Right lobe of liver (tissue), 6 donors: ENCODE results near the gene BICD2. TPM values are rescaled to one million over a fixed set of nuclear protein-coding genes. Genes with fewer than 3 reads are reported as not detected.

Experiments used
- ATAC-seq, 4 donors: fragments of 200-7000 bp; cut with Tn5 transposase; one replicate each; pipeline ENCODE4 v1.9.1; 2020; ENCODE audit warnings: mild to moderate bottlenecking in 4 of 4, moderate library complexity in 4 of 4
- DNase-seq, 3 donors: peaks; one replicate each; pipeline ENCODE4 v3.0.0-alpha.2; 2020
- H3K27ac ChIP-seq, 3 donors: fragments of 200-600 bp; one replicate each; pipeline ENCODE4 v1.8.0; 2022
- H3K27me3 ChIP-seq, 2 donors: fragments of 200-600 bp; one replicate each; pipeline ENCODE4 v1.8.0; 2022
- H3K36me3 ChIP-seq, 4 donors: fragments of 200-600 bp; sonication (generic) in 1 of 4; one replicate each; pipeline versions ENCODE4 v1.5.1 to v1.8.0; 2017 to 2022; ENCODE audit warnings: control low read depth in 1 of 4
- H3K4me1 ChIP-seq, 4 donors: fragments of 200-600 bp; sonication (generic) in 1 of 4; one replicate each; pipeline versions ENCODE4 v1.5.1 to v1.8.0; 2017 to 2022; ENCODE audit warnings: control low read depth in 1 of 4
- H3K4me3 ChIP-seq, 3 donors: fragments of 200-600 bp; one replicate each; pipeline ENCODE4 v1.8.0; 2022
- H3K9me3 ChIP-seq, 4 donors: fragments of 200-600 bp; sonication (generic) in 1 of 4; one replicate each; pipeline versions ENCODE4 v1.5.1 to v1.8.0; 2017 to 2022; ENCODE audit warnings: control low read depth in 1 of 4
- POLR2A ChIP-seq: fragments of 450-650 bp; IDR thresholded peaks from one replicate; pipeline ENCODE4 v1.6.1; 2017; ENCODE audit warnings: antibody characterized with exemption, mild to moderate bottlenecking
- WGBS: methylation state at CpG from one replicate; pipeline ENCODE4 v1.1.6; 2018; ENCODE audit warnings: low coverage, low lambda C conversion rate; ENCODE audit not compliant: insufficient coverage; ENCODE audit errors: missing lambda C conversion rate; 5-methylcytosine and 5-hydroxymethylcytosine counted together
- intact Hi-C, 2 donors: fragments of 100-400 bp; cut with DNase I; formaldehyde crosslinking; loops; one replicate each; pipeline versions ENCODE4 v1.11.2 to v1.14.1; 2022
- total RNA-seq, 6 experiments: library from RNA; depleted of rRNA in 2 of 6; stranded (reverse); fragments of >200 nt in 2 of 6; fragmentation: NEBNext Ultra II Directional in 3 of 6; extraction: Animal tissue kit (Norgen Biotek cat#: 25700) in 3 of 6; gene quantifications; one replicate each; pipeline versions ENCODE4 v1.1.0 to v1.2.4, GENCODE V29; 2016 to 2023
- TF ChIP-seq, protein P1 (sequence below), 4 donors: fragments of 200-600 bp in 3 of 4; fragments of 450-650 bp in 1 of 4; IDR thresholded peaks; one replicate each; pipeline versions ENCODE4 v1.5.1 to v1.8.0; 2016 to 2022; ENCODE audit warnings: antibody characterized with exemption in 4 of 4, mild to moderate bottlenecking in 2 of 4
- donor health status: DM: no; HTN: yes; CAD: no.
- donor health status: DM: no; HTN: no; CAD: no.
- donor health status: DM: no; HTN: no; CAD: no.
- donor health status: DM: no; HTN: yes; CAD: no.
- donor health status: DM: no; HTN: yes; CAD: no.

BICD2 gene
- total RNA-seq, 6 experiments from 2014 or later: 6.3 to 14.9 (median 9.8) TPM

DNA sequence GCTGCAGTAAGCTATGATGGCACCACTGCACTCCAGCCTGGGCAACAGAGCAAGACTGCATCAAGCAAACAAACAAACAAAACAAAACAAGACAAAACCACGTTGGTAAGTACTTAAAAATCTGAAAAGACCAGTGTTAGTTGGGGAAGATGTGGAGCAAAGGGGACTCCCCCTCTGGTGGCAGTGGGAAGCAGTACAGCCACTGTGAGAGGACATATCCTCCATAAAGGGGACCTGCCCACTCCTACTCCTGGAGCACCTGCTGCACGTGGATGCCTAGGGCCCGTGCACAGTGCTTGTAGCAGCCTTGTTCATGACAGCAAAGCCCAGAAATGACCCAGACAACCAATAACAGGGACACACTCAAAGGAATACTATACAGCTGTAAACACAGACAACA lies 77.7 kb downstream of the BICD2 start:
- DNase-seq (no peak), ATAC-seq (peak in 1 of 4 donors; percentile 36)
- H3K27ac ChIP-seq: no peak overlapping the region
- 80% methylated on average over 3 of the region's 3 CpGs for WGBS
- H3K4me1 ChIP-seq: no peaks in the 10 kb centered on the region
- no peaks in the 10 kb centered on the region for H3K27me3 ChIP-seq
- TF ChIP-seq POLR2A: no peak
- TF ChIP-seq, protein P1, sequence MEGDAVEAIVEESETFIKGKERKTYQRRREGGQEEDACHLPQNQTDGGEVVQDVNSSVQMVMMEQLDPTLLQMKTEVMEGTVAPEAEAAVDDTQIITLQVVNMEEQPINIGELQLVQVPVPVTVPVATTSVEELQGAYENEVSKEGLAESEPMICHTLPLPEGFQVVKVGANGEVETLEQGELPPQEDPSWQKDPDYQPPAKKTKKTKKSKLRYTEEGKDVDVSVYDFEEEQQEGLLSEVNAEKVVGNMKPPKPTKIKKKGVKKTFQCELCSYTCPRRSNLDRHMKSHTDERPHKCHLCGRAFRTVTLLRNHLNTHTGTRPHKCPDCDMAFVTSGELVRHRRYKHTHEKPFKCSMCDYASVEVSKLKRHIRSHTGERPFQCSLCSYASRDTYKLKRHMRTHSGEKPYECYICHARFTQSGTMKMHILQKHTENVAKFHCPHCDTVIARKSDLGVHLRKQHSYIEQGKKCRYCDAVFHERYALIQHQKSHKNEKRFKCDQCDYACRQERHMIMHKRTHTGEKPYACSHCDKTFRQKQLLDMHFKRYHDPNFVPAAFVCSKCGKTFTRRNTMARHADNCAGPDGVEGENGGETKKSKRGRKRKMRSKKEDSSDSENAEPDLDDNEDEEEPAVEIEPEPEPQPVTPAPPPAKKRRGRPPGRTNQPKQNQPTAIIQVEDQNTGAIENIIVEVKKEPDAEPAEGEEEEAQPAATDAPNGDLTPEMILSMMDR (IDR thresholded peaks at IDR 0.05): no peak
- H3K36me3 ChIP-seq: no peaks in the 10 kb centered on the region
- H3K4me3 ChIP-seq: no peak overlapping the region
- H3K9me3 ChIP-seq: no peaks in the 10 kb centered on the region
- intact Hi-C loops: no loop called here

DNA sequence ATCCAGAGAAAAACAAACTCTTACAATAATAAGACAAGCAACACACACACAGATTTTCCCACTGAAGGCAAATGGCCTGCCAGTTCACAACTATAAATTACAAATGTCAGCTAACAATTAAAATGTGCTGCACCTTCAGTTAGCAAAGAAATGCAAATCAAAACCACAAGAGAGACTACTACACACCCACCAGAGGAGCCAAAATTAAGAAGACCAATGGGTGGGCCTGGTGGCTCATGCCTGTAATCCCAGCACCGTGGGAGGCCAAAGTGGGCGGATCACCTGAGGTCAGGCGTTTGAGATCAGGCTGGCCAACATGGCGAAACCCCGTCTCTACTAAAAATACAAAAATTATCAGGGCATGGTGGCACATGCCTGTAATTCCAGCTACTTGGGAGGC lies 79.6 kb downstream of the BICD2 start:
- 60% methylated on average over 1 of the region's 5 CpGs for whole genome bisulfite sequencing
- DNase-seq (no peak), ATAC-seq (no peak)
- intact Hi-C loops: no loop called here
- Histone ChIP-seq H3K4me3 (no peak overlapping the region), H3K4me1 (no peaks in the 10 kb centered on the region), H3K36me3 (no peaks in the 10 kb centered on the region), H3K27ac (no peak overlapping the region), H3K9me3 (no peaks in the 10 kb centered on the region), H3K27me3 (no peaks in the 10 kb centered on the region)
- TF ChIP-seq, protein P1 (IDR thresholded peaks at IDR 0.05): no peak
- TF ChIP-seq POLR2A: no peak

DNA sequence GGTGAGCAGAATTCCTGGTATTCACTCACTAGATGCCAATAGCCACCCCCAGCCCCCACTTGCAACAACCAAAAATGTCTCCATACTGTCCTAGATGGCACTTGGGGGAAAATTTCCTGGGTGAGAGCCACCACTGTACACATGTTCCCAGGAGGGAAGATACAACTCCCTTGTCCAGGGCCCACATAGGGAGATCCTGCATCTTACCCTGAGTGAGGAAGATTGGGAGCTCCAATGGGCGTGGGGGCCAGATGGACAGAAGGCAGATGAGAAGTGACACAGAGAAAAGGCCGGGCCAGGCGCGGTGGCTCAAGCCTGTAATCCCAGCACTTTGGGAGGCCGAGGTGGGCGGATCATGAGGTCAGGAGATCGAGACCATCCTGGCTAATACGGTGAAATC lies 82.4 kb downstream of the BICD2 start:
- WGBS: 98% methylated on average over 5 of the region's 8 CpGs
- H3K27ac ChIP-seq: no peak overlapping the region
- no peak for TF ChIP-seq POLR2A
- TF ChIP-seq, protein P1 (IDR thresholded peaks at IDR 0.05): no peak
- DNase-seq: no peak
- no peak overlapping the region for H3K4me3 ChIP-seq
- no peaks in the 10 kb centered on the region for H3K9me3 ChIP-seq
- intact Hi-C loops: no loop called here
- H3K27me3 ChIP-seq: no peaks in the 10 kb centered on the region
- no peaks in the 10 kb centered on the region for H3K36me3 ChIP-seq
- no peak for ATAC-seq
- H3K4me1 ChIP-seq: no peaks in the 10 kb centered on the region

DNA sequence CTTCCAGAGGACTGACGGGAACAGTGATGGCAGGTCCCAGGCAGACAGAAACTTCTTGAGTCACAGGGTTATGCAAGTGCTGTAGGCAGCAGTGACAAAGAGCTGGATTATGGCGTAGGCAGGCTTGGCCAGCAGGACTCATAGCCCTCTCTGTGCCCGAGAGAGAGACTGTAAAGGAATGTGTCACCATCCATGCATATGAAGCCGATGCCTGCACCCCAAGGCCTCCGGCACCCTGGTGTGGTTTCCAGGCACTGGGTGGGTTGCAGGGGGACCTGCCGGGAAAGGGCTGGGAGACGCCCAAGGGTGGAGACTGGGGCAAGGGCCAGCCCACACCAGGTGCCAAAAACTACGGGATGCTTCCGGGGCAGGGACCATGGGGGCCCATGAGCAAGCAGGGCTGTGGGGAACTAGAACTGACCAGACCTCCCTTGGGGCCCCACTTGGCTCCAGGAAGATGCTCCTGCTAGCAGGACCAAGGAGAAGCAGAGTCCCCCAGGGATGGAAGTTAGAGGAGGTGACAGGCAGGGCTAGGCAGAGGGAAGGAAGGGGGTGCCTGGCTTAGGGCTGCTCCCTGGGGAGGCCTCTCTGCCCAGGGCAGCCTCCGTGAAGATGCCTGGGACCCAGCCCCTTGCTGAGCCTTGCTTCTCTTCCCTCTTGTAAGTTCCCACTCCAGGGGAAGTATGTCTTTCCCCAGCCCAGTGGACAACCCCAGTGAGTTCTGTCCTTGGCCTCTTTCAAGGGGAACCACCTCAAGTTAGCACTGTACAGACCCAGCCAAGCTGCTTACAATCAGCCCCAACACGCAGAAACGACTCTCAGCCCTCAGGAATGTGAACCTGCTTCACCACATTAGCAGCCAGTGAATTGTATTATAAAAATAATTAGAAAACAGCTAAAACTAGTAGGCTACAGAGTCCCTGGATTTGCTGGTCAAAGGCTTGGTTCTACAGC lies 84.2 kb downstream of the BICD2 start:
- intact Hi-C loops: no loop called here
- no peak for DNase-seq
- no peak overlapping the region for H3K4me3 ChIP-seq
- no peaks in the 10 kb centered on the region for H3K36me3 ChIP-seq
- no peaks in the 10 kb centered on the region for H3K27me3 ChIP-seq
- 51% methylated on average over 3 of the region's 12 CpGs for WGBS
- ATAC-seq: peak in 2 of 4 donors; percentile 44 to 62
- H3K9me3 ChIP-seq: no peaks in the 10 kb centered on the region
- H3K27ac ChIP-seq: no peak overlapping the region
- H3K4me1 ChIP-seq: no peaks in the 10 kb centered on the region
- TF ChIP-seq, protein P1 (IDR thresholded peaks at IDR 0.05): no peak
- no peak for TF ChIP-seq POLR2A
